SU-DHL-6 (cell line): Measurements from ENCODE around the gene KCNIP4.

Source experiments
- EZH2phosphoT487 ChIP-seq: fragments of 200-600 bp; sonication (generic), shearing (Covaris generic); conservative IDR thresholded peaks from 2 replicates; pipeline ENCODE4 v1.6.1; 2018; ENCODE audit warnings: mild to moderate bottlenecking, antibody characterized with exemption, low read length, moderate library complexity, mixed read lengths
- TF ChIP-seq, protein P1 (sequence below): fragments of 200-600 bp; sonication (generic); IDR thresholded peaks from one replicate; pipeline ENCODE4 v1.5.1; 2017; ENCODE audit warnings: antibody characterized with exemption, mild to moderate bottlenecking, low read length, moderate library complexity; ENCODE audit not compliant: insufficient read depth, poor library complexity, severe bottlenecking

- TF ChIP-seq, protein P1, sequence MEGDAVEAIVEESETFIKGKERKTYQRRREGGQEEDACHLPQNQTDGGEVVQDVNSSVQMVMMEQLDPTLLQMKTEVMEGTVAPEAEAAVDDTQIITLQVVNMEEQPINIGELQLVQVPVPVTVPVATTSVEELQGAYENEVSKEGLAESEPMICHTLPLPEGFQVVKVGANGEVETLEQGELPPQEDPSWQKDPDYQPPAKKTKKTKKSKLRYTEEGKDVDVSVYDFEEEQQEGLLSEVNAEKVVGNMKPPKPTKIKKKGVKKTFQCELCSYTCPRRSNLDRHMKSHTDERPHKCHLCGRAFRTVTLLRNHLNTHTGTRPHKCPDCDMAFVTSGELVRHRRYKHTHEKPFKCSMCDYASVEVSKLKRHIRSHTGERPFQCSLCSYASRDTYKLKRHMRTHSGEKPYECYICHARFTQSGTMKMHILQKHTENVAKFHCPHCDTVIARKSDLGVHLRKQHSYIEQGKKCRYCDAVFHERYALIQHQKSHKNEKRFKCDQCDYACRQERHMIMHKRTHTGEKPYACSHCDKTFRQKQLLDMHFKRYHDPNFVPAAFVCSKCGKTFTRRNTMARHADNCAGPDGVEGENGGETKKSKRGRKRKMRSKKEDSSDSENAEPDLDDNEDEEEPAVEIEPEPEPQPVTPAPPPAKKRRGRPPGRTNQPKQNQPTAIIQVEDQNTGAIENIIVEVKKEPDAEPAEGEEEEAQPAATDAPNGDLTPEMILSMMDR, result no peak
- TF ChIP-seq EZH2phosphoT487, result no peak
Measured at GRCh38 chr4:21921526-21922180, 26.9 kb downstream of the KCNIP4 start.
